K562 (cell line): ENCODE results near the gene ALDH3A2. TPM values are rescaled to one million over a fixed set of nuclear protein-coding genes. Genes with fewer than 3 reads are reported as not detected.

Experiments
- ATAC-seq: fragments of 200-7000 bp; cut with Tn5 transposase; 3 replicates; pipeline ENCODE4 v1.9.1; 2020; ENCODE audit warnings: moderate library complexity
- BruUV-seq: library from RNA; stranded (reverse); fragments of 400-500 nt; replicated peaks from 2 replicates; lab custom pipeline; 2021; lab: Mats Ljungman, UMichigan
- CTCF ChIA-PET: fragments of 300-600 bp; formaldehyde crosslinking; extraction: SDS; loops from one replicate; lab custom pipeline; 2021; ENCODE audit warnings: low intra/inter-chr PET ratio; lab: Yijun Ruan, JAX
- POLR2A ChIA-PET: fragments of 300-600, 350-650 bp; sonication (Branson Sonifier 250); formaldehyde crosslinking; extraction: SDS; loops from one replicate; lab custom pipeline; 2021; ENCODE audit warnings: antibody characterized with exemption, inconsistent platforms; lab: Yijun Ruan, JAX
- DNase-seq, 4 experiments: peaks; one replicate each; pipeline versions ENCODE4 v3.0.0 to v3.0.0-alpha.2; 2011 to 2018; ENCODE audit warnings: low spot score in 3 of 4, mixed read lengths in 3 of 4; ENCODE audit errors: extremely low read depth in 1 of 4
- FAIRE-seq: peaks from 2 replicates; lab custom pipeline; 2011; peaks lifted over from hg19 to GRCh38; lab: Jason Lieb, UNC
- H2AFZ ChIP-seq: 2 replicates; pipeline ENCODE4 v1.6.0; 2011; ENCODE audit warnings: low read depth, low read length, control low read depth, inconsistent platforms
- H3K27ac ChIP-seq: fragments of 200-600 bp; 3 replicates; pipeline ENCODE4 v1.8.0; 2011; ENCODE audit warnings: low read depth, mild to moderate bottlenecking, control low read depth, inconsistent platforms, low read length, moderate library complexity, mixed read lengths; ENCODE audit errors: extremely low read depth
- H3K27me3 ChIP-seq, 2 experiments: fragments of 300-600 bp in 1 of 2; 2 replicates in 1 of 2; 3 replicates in 1 of 2; pipeline versions ENCODE4 v1.6.0 to v1.8.0; 2011; ENCODE audit warnings: inconsistent platforms in 2 of 2, low read length in 2 of 2, mild to moderate bottlenecking in 1 of 2, mixed read lengths in 1 of 2, moderate library complexity in 1 of 2; ENCODE audit not compliant: control insufficient read depth in 2 of 2, insufficient read depth in 2 of 2
- H3K36me3 ChIP-seq: fragments of 300-600 bp; 3 replicates; pipeline ENCODE4 v1.8.0; 2011; ENCODE audit warnings: mild to moderate bottlenecking, low read length, inconsistent platforms; ENCODE audit not compliant: control insufficient read depth, insufficient read depth
- H3K4me1 ChIP-seq, 2 experiments: fragments of 200-600 bp in 1 of 2; replicated peaks in 1 of 2; 2 replicates in 1 of 2; 3 replicates in 1 of 2; pipeline versions ENCODE4 v1.5.1 to v1.8.0; 2011; ENCODE audit warnings: inconsistent platforms in 2 of 2, low read length in 2 of 2, mild to moderate bottlenecking in 1 of 2, mixed read lengths in 1 of 2, moderate library complexity in 1 of 2; ENCODE audit not compliant: control insufficient read depth in 2 of 2, insufficient read depth in 2 of 2
- H3K4me2 ChIP-seq: 2 replicates; pipeline ENCODE4 v1.6.1; 2011; ENCODE audit warnings: low read length, control low read depth, inconsistent platforms, mixed read lengths; ENCODE audit not compliant: insufficient read depth
- H3K4me3 ChIP-seq: fragments of 200-600 bp; sonication (generic), shearing (Covaris generic); 2 replicates; pipeline ENCODE4 v1.5.1; 2016; ENCODE audit warnings: control low read depth, inconsistent platforms
- H3K79me2 ChIP-seq: fragments of 200-600 bp; 3 replicates; pipeline ENCODE4 v1.8.0; 2011; ENCODE audit warnings: low read length, inconsistent platforms; ENCODE audit not compliant: control insufficient read depth, insufficient read depth
- H3K9ac ChIP-seq, 2 experiments: 2 replicates each; pipeline versions ENCODE4 v1.6.0 to v1.6.1; 2011; ENCODE audit warnings: low read depth in 2 of 2, low read length in 2 of 2, control low read depth in 1 of 2, inconsistent platforms in 1 of 2, mild to moderate bottlenecking in 1 of 2, mixed read lengths in 1 of 2; ENCODE audit not compliant: insufficient read depth in 1 of 2
- H3K9me1 ChIP-seq: one replicate; pipeline ENCODE4 v1.6.0; 2011; ENCODE audit warnings: inconsistent platforms, mild to moderate bottlenecking, low read length, moderate library complexity; ENCODE audit not compliant: control insufficient read depth, insufficient read depth
- H3K9me3 ChIP-seq: replicated peaks from 2 replicates; pipeline ENCODE4 v1.5.1; 2011; ENCODE audit warnings: low read depth, low read length, inconsistent platforms; ENCODE audit not compliant: control insufficient read depth, insufficient read depth
- H4K20me1 ChIP-seq: replicated peaks from 2 replicates; pipeline ENCODE4 v1.6.1; 2011; ENCODE audit warnings: low read length, inconsistent platforms, mixed read lengths; ENCODE audit not compliant: control insufficient read depth, insufficient read depth
- MECOM ChIP-seq: fragments of 250-450 bp; sonication (Bioruptor Pico); IDR thresholded peaks from 2 replicates; pipeline ENCODE4 v1.8.0; 2022; ENCODE audit warnings: inconsistent platforms
- ZBTB11 ChIP-seq, 3 experiments: fragments of 200-800 bp in 1 of 3; fragments of 250-450 bp in 1 of 3; fragments of 450-650 bp in 1 of 3; sonication (Bioruptor Pico) in 1 of 3; sonication (Bioruptor generic) in 1 of 3; formaldehyde crosslinking in 1 of 3; IDR thresholded peaks; 2 replicates each; pipeline versions ENCODE4 v1.6.1 to v1.8.0; 2016 to 2022; ENCODE audit warnings: mild to moderate bottlenecking in 2 of 3, missing genetic modification characterization in 2 of 3, missing compliant biosample characterization in 1 of 3, moderate library complexity in 1 of 3
- WGBS: fragments of 100-300 bp; shearing (Covaris generic); methylation state at CpG from one replicate; pipeline ENCODE4 v1.1.6; 2016; ENCODE audit warnings: low coverage, mixed read lengths; ENCODE audit not compliant: insufficient coverage; ENCODE audit errors: missing lambda C conversion rate; 5-methylcytosine and 5-hydroxymethylcytosine counted together
- in situ Hi-C: fragments of 300-500 bp; cut with MboI; formaldehyde crosslinking; loops from 4 replicates; pipeline ENCODE4 v1.15.0; 2018; ENCODE audit warnings: inconsistent platforms, mixed read lengths
- intact Hi-C: fragments of 100-400 bp; cut with micrococcal nuclease; formaldehyde crosslinking; loops from 2 replicates; pipeline ENCODE4 v1.14.2; 2022
- polyA plus RNA-seq, 8 experiments: library from polyadenylated mRNA; depleted of rRNA in 4 of 8; stranded (reverse) in 5 of 8; unstranded in 3 of 8; fragments of >200 nt; fragmentation: Nextera tagmentation in 2 of 8; fragmentation: Illumina TruSeq in 1 of 8; extraction: Ambion mirVana in 2 of 8; extraction: Trizol in 1 of 8; gene quantifications; 2 replicates each; pipeline versions ENCODE4 v1.2.1 to v1.2.3, GENCODE V29; 2011 to 2014; ENCODE audit warnings: inconsistent platforms in 1 of 8, missing spikeins in 1 of 8
- total RNA-seq, 7 experiments: library from RNA; depleted of rRNA in 6 of 7; stranded (reverse); fragments of >200 nt in 6 of 7; fragmentation: Illumina TruSeq in 2 of 7; extraction: Trizol in 2 of 7; gene quantifications; 2 replicates each; pipeline versions ENCODE4 v1.2.1 to v1.2.3, GENCODE V29; 2011 to 2021; ENCODE audit warnings: low replicate concordance in 1 of 7

ALDH3A2 gene
- total and polyA plus RNA-seq, 9 of the 15 experiments (the other 6 are each of a cell fraction or from before 2014, with no cell fraction given), result 0.01 to 0.78 (median 0.12) TPM; not detected in 5

DNA sequence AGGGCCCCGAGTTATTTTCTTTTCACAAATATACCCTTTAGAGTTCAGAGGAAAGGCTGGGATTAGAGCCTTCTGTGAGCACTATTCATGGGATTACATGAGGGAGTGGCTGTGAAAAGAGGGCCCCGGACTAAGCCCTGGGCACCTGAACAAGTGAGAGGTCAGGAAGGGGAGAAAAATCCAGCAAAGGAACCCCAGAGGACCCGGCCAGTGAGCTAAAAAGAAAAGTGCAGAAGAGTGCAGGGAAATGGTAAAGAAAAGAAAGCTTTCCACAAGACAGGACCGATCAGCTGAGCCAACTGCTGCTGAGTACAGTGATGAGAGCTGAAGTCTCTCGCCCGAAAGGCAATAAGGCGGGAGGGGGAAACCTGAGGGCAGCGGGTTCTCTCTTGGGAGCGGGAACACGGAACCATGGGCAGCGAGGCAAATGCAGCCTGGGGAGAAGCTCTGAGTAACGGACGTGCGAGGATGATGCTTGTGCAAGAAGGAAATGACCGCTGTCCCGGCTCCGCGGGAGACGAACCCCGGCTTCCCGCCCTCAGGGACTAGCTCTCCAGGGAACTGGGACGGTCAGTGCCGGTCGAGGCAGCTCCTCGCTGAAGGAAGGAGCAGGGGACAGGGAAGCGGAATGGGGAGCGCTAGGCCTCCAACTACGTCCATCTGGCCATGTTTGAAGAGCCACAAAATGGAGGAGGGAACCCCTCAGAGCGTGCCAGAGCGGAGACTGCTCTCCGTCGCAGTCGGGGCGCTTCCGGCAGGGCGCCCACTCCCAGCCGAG is 665 bp upstream of the ALDH3A2 start:
- Histone ChIP-seq H3K9me3 (no peaks in the 10 kb centered on the region), H2AFZ (no peak overlapping the region), H3K4me1 (peaks cover 0 to 13% of the 10 kb centered on the region in 2 experiments; a peak in 2 of 5 replicates), H3K9ac (no peak overlapping the region), H4K20me1 (no peaks in the 10 kb centered on the region), H3K4me3 (no peak overlapping the region), H3K4me2 (peak overlapping the region; percentile 18; the same call in 1 of the 2 replicates), H3K9me1 (no peaks in the 10 kb centered on the region), H3K27ac (no peak overlapping the region), H3K27me3 (peaks cover 2 to 17% of the 10 kb centered on the region in 2 experiments; a peak in 3 of 5 replicates), H3K36me3 (no peaks in the 10 kb centered on the region), H3K79me2 (no peaks in the 10 kb centered on the region)
- ATAC-seq (no peak), DNase-seq (no peak), FAIRE-seq (no peak)
- POLR2A ChIA-PET, result interaction anchor here (0.6 kb wide), 1 partner anchor 41 kb away, joined by 4 read pairs; no protein-coding TSS in a partner anchor
- WGBS, result 5% methylated on average over 13 of the region's 37 CpGs
- CTCF ChIA-PET, result no interaction called here
- in situ Hi-C loops (no loop called here), intact Hi-C loops (no loop called here)
- TF ChIP-seq MECOM (CRISPR knock-in tag) (no peak), ZBTB11 (CRISPR knock-in tag; IDR thresholded peaks at IDR 0.05) (peak in 1 of 3 experiments; percentile 35; a peak in 1 of 6 replicates)
- BruUV-seq, result no TSS peak
